Fibroblast of lung (primary cell): ENCODE data around the gene ZCRB1. TPM values are rescaled to one million over a fixed set of nuclear protein-coding genes. Genes with fewer than 3 reads are reported as not detected.

Source experiments
- DNase-seq, 2 donors: peaks; one replicate each; pipeline versions ENCODE4 v3.0.0 to v3.0.0-alpha.2; 2010; ENCODE audit warnings: low read depth in 2 of 2
- H2AFZ ChIP-seq: 2 replicates; pipeline ENCODE4 v1.5.1; 2012; ENCODE audit warnings: low read length, control low read depth, inconsistent platforms
- H3K27ac ChIP-seq: 2 replicates; pipeline ENCODE4 v1.5.1; 2011; ENCODE audit warnings: low read length, control low read depth; ENCODE audit not compliant: insufficient read depth
- H3K27me3 ChIP-seq: 2 replicates; pipeline ENCODE4 v1.5.1; 2011; ENCODE audit warnings: mild to moderate bottlenecking, low read length; ENCODE audit not compliant: control insufficient read depth, insufficient read depth
- H3K36me3 ChIP-seq: 2 replicates; pipeline ENCODE4 v1.5.1; 2011; ENCODE audit warnings: low read length; ENCODE audit not compliant: control insufficient read depth, insufficient read depth
- H3K4me1 ChIP-seq: 2 replicates; pipeline ENCODE4 v1.5.1; 2011; ENCODE audit warnings: low read length; ENCODE audit not compliant: control insufficient read depth, insufficient read depth; ENCODE audit errors: extremely low read depth
- H3K4me2 ChIP-seq: 2 replicates; pipeline ENCODE4 v1.5.1; 2011; ENCODE audit warnings: low read length, control low read depth; ENCODE audit not compliant: insufficient read depth; ENCODE audit errors: extremely low read depth
- H3K4me3 ChIP-seq, 4 experiments: fragments of 200-600 bp in 1 of 4; sonication (generic) in 1 of 4; replicated peaks in 1 of 4; 2 replicates each; pipeline ENCODE4 v1.5.1; 2011 to 2016; ENCODE audit warnings: low read length in 4 of 4, low read depth in 3 of 4, mild to moderate bottlenecking in 3 of 4, control low read depth in 2 of 4, inconsistent platforms in 1 of 4, mixed read lengths in 1 of 4; ENCODE audit not compliant: insufficient read depth in 1 of 4; ENCODE audit errors: control extremely low read depth in 1 of 4
- H3K79me2 ChIP-seq: 2 replicates; pipeline ENCODE4 v1.5.1; 2012; ENCODE audit warnings: mild to moderate bottlenecking, low read length, inconsistent platforms; ENCODE audit not compliant: control insufficient read depth, insufficient read depth
- H3K9ac ChIP-seq: 2 replicates; pipeline ENCODE4 v1.5.1; 2011; ENCODE audit warnings: mild to moderate bottlenecking, low read length, control low read depth; ENCODE audit not compliant: insufficient read depth
- H3K9me3 ChIP-seq: 2 replicates; pipeline ENCODE4 v1.5.1; 2012; ENCODE audit warnings: low read depth, low read length; ENCODE audit not compliant: control insufficient read depth, insufficient read depth
- H4K20me1 ChIP-seq: 2 replicates; pipeline ENCODE4 v1.5.1; 2011; ENCODE audit warnings: low read length; ENCODE audit not compliant: control insufficient read depth, insufficient read depth; ENCODE audit errors: extremely low read depth
- CTCF ChIP-seq, 2 donors: IDR thresholded peaks in 1 of 2; conservative IDR thresholded peaks in 1 of 2; 1 replicate in 1 of 2; 2 replicates in 1 of 2; pipeline ENCODE4 v1.5.1; 2011 to 2012; ENCODE audit warnings: low read length in 2 of 2, control low read depth in 1 of 2, inconsistent platforms in 1 of 2, low read depth in 1 of 2, mild to moderate bottlenecking in 1 of 2
- EZH2 ChIP-seq: IDR thresholded peaks from 2 replicates; pipeline ENCODE4 v1.5.1; 2012; ENCODE audit warnings: low read length, control low read depth, mild to moderate bottlenecking; ENCODE audit errors: missing control alignments
- polyA plus RNA-seq, 2 donors: library from polyadenylated mRNA; depleted of rRNA in 1 of 2; stranded (reverse) in 1 of 2; unstranded in 1 of 2; fragments of >200 nt; gene quantifications; 2 replicates each; pipeline ENCODE4 v1.2.1, GENCODE V29; 2011 to 2012; ENCODE audit warnings: missing spikeins in 1 of 2
- total RNA-seq: library from RNA; depleted of rRNA; stranded (reverse); fragments of >200 nt; gene quantifications from 2 replicates; pipeline ENCODE4 v1.2.1, GENCODE V29; 2014

The ZCRB1 gene
- total and polyA plus RNA-seq, 2 donors (not counting 1 experiment from before 2014, with no cell fraction given), result 31.2 to 78.0 TPM

GRCh38 chr12:42343721-42344120 lies 17.8 kb upstream of the ZCRB1 start:
- H3K27ac ChIP-seq, result no peak overlapping the region
- H4K20me1 ChIP-seq, result no peaks in the 10 kb centered on the region
- no peaks in the 10 kb centered on the region for H3K36me3 ChIP-seq
- H3K79me2 ChIP-seq, result peaks cover 16% of the 10 kb centered on the region
- no peak overlapping the region for H3K4me2 ChIP-seq
- H3K27me3 ChIP-seq, result no peaks in the 10 kb centered on the region
- no peak for TF ChIP-seq EZH2
- TF ChIP-seq CTCF (conservative IDR thresholded peaks at IDR 0.05 in 1 of 2, IDR thresholded peaks at IDR 0.05 in 1 of 2; ENCODE audit: low read depth in 1 of 2, low read length in 2 of 2), result no peak
- H3K4me1 ChIP-seq, result no peaks in the 10 kb centered on the region
- H3K9ac ChIP-seq, result no peak overlapping the region
- H3K9me3 ChIP-seq, result no peaks in the 10 kb centered on the region
- no peak overlapping the region for H3K4me3 ChIP-seq
- no peak overlapping the region for H2AFZ ChIP-seq
- no peak for DNase-seq

- Histone ChIP-seq H3K27ac (no peak overlapping the region), H3K4me3 (no peak overlapping the region), H3K4me1 (no peaks in the 10 kb centered on the region), H3K27me3 (no peaks in the 10 kb centered on the region), H4K20me1 (no peaks in the 10 kb centered on the region), H3K36me3 (no peaks in the 10 kb centered on the region), H2AFZ (no peak overlapping the region), H3K4me2 (no peak overlapping the region), H3K79me2 (peaks cover 16% of the 10 kb centered on the region), H3K9me3 (no peaks in the 10 kb centered on the region), H3K9ac (no peak overlapping the region)
- no peak for DNase-seq
- TF ChIP-seq CTCF (conservative IDR thresholded peaks at IDR 0.05 in 1 of 2, IDR thresholded peaks at IDR 0.05 in 1 of 2; ENCODE audit: low read depth in 1 of 2, low read length in 2 of 2) (no peak), EZH2 (no peak)
Measured at GRCh38 chr12:42342028-42342427, 16.1 kb upstream of the ZCRB1 start.

- Histone ChIP-seq H3K9ac (no peak overlapping the region), H3K36me3 (no peaks in the 10 kb centered on the region), H3K9me3 (no peaks in the 10 kb centered on the region), H4K20me1 (no peaks in the 10 kb centered on the region), H2AFZ (no peak overlapping the region), H3K27ac (no peak overlapping the region), H3K4me3 (no peak overlapping the region), H3K4me2 (no peak overlapping the region), H3K4me1 (no peaks in the 10 kb centered on the region), H3K79me2 (peaks cover 15% of the 10 kb centered on the region), H3K27me3 (no peaks in the 10 kb centered on the region)
- no peak for DNase-seq
- TF ChIP-seq EZH2, result no peak
- no peak for TF ChIP-seq CTCF (conservative IDR thresholded peaks at IDR 0.05 in 1 of 2, IDR thresholded peaks at IDR 0.05 in 1 of 2; ENCODE audit: low read depth in 1 of 2, low read length in 2 of 2)
Measured at GRCh38 chr12:42338280-42338679, 12.4 kb upstream of the ZCRB1 start.
